AG10803 (cell line): ENCODE data around the gene LPCAT2.

Experiments used
- DNase-seq: peaks from one replicate; pipeline ENCODE4 v3.0.0; 2010; ENCODE audit warnings: low read depth
- H3K4me3 ChIP-seq: 2 replicates; pipeline ENCODE4 v1.5.1; 2011; ENCODE audit warnings: mild to moderate bottlenecking, low read length, control low read depth
- CTCF ChIP-seq: conservative IDR thresholded peaks from 2 replicates; pipeline ENCODE4 v1.5.1; 2011; ENCODE audit warnings: mild to moderate bottlenecking, low read length, control low read depth, inconsistent platforms

LPCAT2 gene

GRCh38 chr16:55632259-55632658, 123.4 kb downstream of the LPCAT2 start:
- TF ChIP-seq CTCF: no peak
- no peak overlapping the region for H3K4me3 ChIP-seq
- no peak for DNase-seq

GRCh38 chr16:55634193-55634592, 125.3 kb downstream of the LPCAT2 start:
- TF ChIP-seq CTCF: no peak

More at GRCh38 chr16:55634193-55634592, 125.3 kb downstream of the LPCAT2 start:
- H3K4me3 ChIP-seq: no peak overlapping the region
- no peak for DNase-seq
